Bronchial epithelial cell (primary cell): ENCODE data around the gene VPS37B. TPM values are rescaled to one million over a fixed set of nuclear protein-coding genes. Genes with fewer than 3 reads are reported as not detected.
"Not testable (repeated sequence)": the region's sequence is repeated elsewhere in the genome, so short reads cannot be mapped to it uniquely, and the experiment has no call there.

ENCODE experiments used
- DNase-seq: peaks from one replicate; pipeline ENCODE4 v3.0.0-alpha.2; 2010; ENCODE audit warnings: low read depth
- FAIRE-seq: peaks from 2 replicates; lab custom pipeline; 2011; peaks lifted over from hg19 to GRCh38; lab: Jason Lieb, UNC
- H3K27me3 ChIP-seq: 2 replicates; pipeline ENCODE4 v1.5.1; 2011; ENCODE audit warnings: low read length; ENCODE audit not compliant: control insufficient read depth, insufficient read depth
- H3K36me3 ChIP-seq: 2 replicates; pipeline ENCODE4 v1.5.1; 2011; ENCODE audit warnings: low read length; ENCODE audit not compliant: control insufficient read depth, insufficient read depth
- H3K4me3 ChIP-seq: 2 replicates; pipeline ENCODE4 v1.5.1; 2011; ENCODE audit warnings: mild to moderate bottlenecking, low read depth, low read length, control low read depth
- total RNA-seq: library from RNA; depleted of rRNA; stranded (reverse); fragments of >200 nt; gene quantifications from 2 replicates; pipeline ENCODE4 v1.2.1, GENCODE V29; 2014
- TF ChIP-seq, protein P1 (sequence below): IDR thresholded peaks from 2 replicates; pipeline ENCODE4 v1.5.1; 2011; ENCODE audit warnings: mild to moderate bottlenecking, moderate library complexity, low read length, control low read depth, inconsistent platforms; ENCODE audit not compliant: insufficient read depth, severe bottlenecking

VPS37B gene
- total RNA-seq, 1 donor from 2014 or later: 25.0 TPM

DNA sequence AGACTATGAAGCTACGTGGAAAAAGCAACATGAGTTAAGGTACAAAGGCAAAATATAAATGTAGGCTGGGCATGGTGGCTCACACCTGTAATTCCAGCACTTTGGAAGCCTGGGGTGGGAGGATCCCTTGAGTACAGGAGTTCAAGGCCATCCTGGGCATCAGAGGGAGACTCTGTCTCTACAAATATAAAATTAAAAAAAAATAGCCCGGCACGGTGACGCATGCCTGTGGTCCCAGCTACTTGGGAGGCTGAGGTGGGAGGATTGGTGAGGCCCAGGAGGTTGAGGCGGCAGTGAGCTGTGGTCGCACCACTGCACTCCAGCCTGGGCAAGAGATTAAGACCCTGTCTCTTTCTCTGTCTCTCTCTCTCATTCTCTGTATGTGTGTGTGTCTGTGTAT lies 4.0 kb upstream of the VPS37B start:
- FAIRE-seq: no peak
- DNase-seq: no peak
- Histone ChIP-seq H3K4me3 (no peak overlapping the region), H3K27me3 (no peaks in the 10 kb centered on the region), H3K36me3 (no peaks in the 10 kb centered on the region)
- TF ChIP-seq, protein P1, sequence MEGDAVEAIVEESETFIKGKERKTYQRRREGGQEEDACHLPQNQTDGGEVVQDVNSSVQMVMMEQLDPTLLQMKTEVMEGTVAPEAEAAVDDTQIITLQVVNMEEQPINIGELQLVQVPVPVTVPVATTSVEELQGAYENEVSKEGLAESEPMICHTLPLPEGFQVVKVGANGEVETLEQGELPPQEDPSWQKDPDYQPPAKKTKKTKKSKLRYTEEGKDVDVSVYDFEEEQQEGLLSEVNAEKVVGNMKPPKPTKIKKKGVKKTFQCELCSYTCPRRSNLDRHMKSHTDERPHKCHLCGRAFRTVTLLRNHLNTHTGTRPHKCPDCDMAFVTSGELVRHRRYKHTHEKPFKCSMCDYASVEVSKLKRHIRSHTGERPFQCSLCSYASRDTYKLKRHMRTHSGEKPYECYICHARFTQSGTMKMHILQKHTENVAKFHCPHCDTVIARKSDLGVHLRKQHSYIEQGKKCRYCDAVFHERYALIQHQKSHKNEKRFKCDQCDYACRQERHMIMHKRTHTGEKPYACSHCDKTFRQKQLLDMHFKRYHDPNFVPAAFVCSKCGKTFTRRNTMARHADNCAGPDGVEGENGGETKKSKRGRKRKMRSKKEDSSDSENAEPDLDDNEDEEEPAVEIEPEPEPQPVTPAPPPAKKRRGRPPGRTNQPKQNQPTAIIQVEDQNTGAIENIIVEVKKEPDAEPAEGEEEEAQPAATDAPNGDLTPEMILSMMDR: no peak

DNA sequence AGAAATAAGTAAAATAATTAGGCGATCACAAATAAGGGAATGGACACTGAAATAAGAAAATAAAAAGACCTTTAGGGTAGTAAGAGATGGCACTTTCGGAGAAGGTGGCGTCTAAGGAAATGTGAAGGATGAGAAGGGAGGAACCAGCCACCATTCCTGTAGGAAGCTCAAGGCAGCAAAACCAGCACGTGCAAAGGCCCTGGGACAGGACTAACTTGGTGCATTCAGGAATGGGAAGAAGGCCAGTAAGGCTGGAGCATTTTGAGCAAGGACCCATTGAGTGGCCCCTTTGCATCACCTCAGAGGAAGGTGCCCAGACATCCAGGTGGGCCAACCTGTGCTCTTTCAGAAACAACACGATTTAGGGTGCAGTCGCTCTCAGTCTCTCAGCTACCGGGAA lies 738 bp upstream of the VPS37B start:
- Histone ChIP-seq H3K27me3 (no peaks in the 10 kb centered on the region), H3K36me3 (no peaks in the 10 kb centered on the region), H3K4me3 (no peak overlapping the region)
- TF ChIP-seq, protein P1: no peak
- DNase-seq (no peak), FAIRE-seq (no peak)

DNA sequence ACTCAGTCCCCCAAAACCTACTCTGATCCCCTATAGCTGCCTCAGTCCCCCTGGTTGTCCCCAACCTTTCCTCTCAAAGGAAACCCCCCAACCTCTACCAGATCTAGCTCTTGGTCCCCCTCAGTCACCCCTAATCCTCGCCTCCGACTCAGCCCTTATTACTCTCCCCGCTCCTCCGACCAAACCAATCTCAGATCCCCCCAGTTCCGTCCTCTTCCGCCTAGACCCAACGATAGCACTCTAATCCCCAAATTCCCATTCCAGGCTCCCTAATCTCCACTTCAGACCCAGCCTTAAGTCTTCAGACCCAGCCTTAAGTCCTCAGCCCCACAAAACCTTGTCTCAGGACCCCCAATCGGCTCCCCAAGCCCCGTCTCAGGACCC lies 612 bp downstream of the VPS37B start:
- Histone ChIP-seq H3K4me3 (peak overlapping the region; percentile 76), H3K27me3 (no peaks in the 10 kb centered on the region), H3K36me3 (no peaks in the 10 kb centered on the region)
- FAIRE-seq (no peak), DNase-seq (no peak)
- TF ChIP-seq, protein P1: no peak

DNA sequence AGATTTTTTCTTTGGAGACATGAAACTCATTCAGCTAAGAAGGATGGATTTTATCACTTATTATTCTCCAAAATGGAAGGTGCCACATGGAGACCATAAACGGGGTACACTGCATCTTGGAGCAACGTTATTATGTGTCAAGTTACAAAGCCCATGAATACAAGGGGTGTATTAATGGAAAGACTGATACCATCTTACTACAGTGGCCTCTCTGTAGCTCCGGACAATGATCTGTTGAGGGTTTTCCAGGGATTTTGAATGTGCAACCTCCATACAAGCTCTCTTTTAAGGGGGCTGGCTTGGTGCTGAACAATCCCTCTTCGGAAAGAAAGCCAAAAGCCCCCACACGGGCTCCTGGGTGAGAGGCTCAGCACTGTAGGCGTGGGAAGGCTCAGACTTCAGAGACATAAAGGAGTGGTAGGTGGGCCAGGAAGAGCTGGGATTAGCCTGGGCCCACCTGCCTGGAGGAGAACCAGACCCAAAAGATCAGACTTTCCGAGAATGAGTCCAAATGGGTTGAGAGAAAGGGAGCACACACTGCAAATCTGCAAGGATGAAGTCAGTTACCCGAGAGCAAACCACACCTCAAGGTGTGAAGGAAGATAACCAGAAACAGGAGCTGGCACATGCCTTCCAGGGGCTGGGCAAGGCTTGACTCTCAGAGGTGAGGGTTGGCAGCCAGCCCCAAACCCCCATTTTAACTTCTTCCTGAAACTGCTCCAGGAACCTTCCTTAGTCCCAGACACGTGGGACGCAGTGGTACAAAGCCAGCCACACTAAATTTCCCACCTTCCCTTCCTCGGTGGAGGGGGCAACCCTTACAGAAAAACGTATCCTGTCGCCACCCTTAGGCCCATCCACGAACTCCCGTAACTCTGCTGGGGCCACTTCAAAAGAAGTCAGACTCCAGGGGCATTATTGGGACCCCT lies 1.5 kb downstream of the VPS37B start:
- Histone ChIP-seq H3K4me3 (peak overlapping the region; percentile 76), H3K36me3 (no peaks in the 10 kb centered on the region), H3K27me3 (no peaks in the 10 kb centered on the region)
- FAIRE-seq: peak; percentile 62
- DNase-seq: peak; percentile 60
- TF ChIP-seq, protein P1: no peak

DNA sequence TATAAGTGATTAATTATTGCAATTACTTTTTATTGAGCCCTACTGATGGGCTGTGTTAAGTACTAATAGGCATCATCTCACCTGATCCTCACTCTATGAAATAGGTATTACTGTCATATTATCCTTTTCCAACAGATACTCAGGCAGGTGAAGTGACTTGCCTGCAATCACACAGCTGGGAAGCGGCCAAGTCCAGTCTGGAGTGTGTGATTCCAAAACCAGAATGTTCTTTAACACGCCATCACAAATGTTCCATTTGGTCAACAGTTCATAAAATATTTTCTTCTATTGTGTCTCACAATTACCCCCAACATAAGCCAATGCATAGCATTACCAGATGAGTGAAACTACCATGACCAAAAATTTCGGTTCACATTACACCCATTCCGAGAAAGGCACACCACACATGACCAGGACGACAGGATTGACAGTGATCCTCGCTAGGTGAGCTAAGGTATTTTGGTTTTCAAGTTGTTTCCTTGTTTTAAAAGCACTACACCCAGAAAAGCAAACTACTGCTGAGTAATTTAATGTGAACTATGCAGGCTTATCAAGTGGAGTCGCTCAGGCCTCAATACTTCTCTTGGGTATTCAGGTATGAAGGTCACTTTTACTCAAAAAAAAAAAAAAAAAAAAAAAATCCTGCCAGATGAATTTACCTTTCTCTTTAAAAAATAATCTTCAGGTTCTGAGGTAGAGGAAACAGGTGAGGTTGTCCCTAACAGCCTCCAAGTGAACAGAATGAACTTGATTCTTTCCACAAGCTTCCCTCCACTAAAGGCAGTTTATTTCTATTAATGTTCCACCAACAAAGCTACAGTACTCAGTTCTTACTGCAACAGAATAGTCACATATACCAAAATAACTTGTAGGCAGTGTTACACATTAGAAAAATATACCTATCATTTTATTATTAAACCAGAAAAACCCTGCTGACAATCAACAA lies 2.4 kb downstream of the VPS37B start:
- Histone ChIP-seq H3K36me3 (no peaks in the 10 kb centered on the region), H3K27me3 (no peaks in the 10 kb centered on the region), H3K4me3 (peak overlapping the region; percentile 76)
- no peak for FAIRE-seq
- DNase-seq: no peak
- TF ChIP-seq, protein P1: no peak

DNA sequence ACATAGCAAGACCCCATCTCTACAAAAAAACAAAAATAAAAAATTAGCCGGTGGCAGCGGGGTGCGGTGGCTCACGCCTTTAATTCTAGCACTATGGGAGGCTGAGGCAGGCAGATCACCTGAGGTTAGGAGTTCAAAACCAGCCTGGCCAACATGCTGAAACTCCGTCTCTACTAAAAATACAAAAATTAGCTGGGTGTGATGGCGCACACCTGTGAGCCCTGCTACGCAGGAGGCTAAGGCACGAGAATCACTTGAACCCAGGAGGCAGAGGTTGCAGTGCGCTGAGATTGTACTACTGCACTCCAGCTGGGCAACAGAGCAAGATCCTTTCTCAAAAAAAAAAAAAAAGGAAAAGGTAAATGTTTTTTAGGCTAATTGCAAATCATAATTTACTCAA lies 3.2 kb downstream of the VPS37B start:
- not testable (repeated sequence) for FAIRE-seq, H3K27me3 ChIP-seq, H3K36me3 ChIP-seq, DNase-seq, H3K4me3 ChIP-seq
